NCI-H82 treated with DMSO at 0.1 percent for 48 hours (cell line): Measurements from ENCODE around the gene KIF4A.
"Not testable (repeated sequence)": the region's sequence is repeated elsewhere in the genome, so short reads cannot be mapped to it uniquely, and the experiment has no call there.

Experiments used
- DNase-seq: peaks from one replicate; lab custom pipeline; 2025; ENCODE audit not compliant: unreplicated experiment; lab: John Stamatoyannopoulos, UW

KIF4A gene

GRCh38 chrX:70289793-70290770 is at the start of gene KIF4A, which contains the start of gene PDZD11:
Gene KIF4A, plus strand, starts transcription at chrX:70290104. Its CDS starts 355 bp downstream, at chrX:70290459.
Gene PDZD11, minus strand, starts transcription at chrX:70289927. Its CDS starts 586 bp downstream, at chrX:70289341.
- peak; percentile 66 for DNase-seq

GRCh38 chrX:70240751-70241150 is 49.2 kb upstream of the KIF4A start:
- no peak for DNase-seq

- DNase-seq: no peak
Observed at GRCh38 chrX:70241501-70241900, 48.4 kb upstream of the KIF4A start.

- DNase-seq: not testable (repeated sequence)
Observed at GRCh38 chrX:70243601-70244000, 46.3 kb upstream of the KIF4A start.

- no peak for DNase-seq
Observed at GRCh38 chrX:70244881-70245280, 45.0 kb upstream of the KIF4A start.

- no peak for DNase-seq
Observed at GRCh38 chrX:70247252-70247651, 42.7 kb upstream of the KIF4A start.

- no peak for DNase-seq
Observed at GRCh38 chrX:70252491-70252890, 37.4 kb upstream of the KIF4A start.

GRCh38 chrX:70253377-70254062 is 36.4 kb upstream of the KIF4A start:
- DNase-seq: no peak

- DNase-seq: no peak
Observed at GRCh38 chrX:70254063-70254400, 35.9 kb upstream of the KIF4A start.

GRCh38 chrX:70254909-70255308 is 35.0 kb upstream of the KIF4A start:
- no peak for DNase-seq

- no peak for DNase-seq
Observed at GRCh38 chrX:70255452-70255851, 34.5 kb upstream of the KIF4A start.

- DNase-seq: no peak
Observed at GRCh38 chrX:70257423-70258288, 32.2 kb upstream of the KIF4A start.

- DNase-seq: no peak
Observed at GRCh38 chrX:70260104-70260503, 29.8 kb upstream of the KIF4A start, which contains the start of gene P2RY4. Gene P2RY4, minus strand, starts transcription at chrX:70260204. Its CDS starts 580 bp downstream, at chrX:70259624.

- DNase-seq: peak; percentile 31
Observed at GRCh38 chrX:70262952-70263567, 26.8 kb upstream of the KIF4A start.

- DNase-seq: no peak
Observed at GRCh38 chrX:70264784-70265183, 25.1 kb upstream of the KIF4A start.

- DNase-seq: peak; percentile 92
Observed at GRCh38 chrX:70268034-70268433, 21.9 kb upstream of the KIF4A start, which contains the start of gene ARR3. Gene ARR3, plus strand, starts transcription at chrX:70268334. Its CDS starts 1,052 bp downstream, at chrX:70269386.

- not testable (repeated sequence) for DNase-seq
Observed at GRCh38 chrX:70274029-70274428, 15.9 kb upstream of the KIF4A start.

- DNase-seq: no peak
Observed at GRCh38 chrX:70279081-70279480, 10.8 kb upstream of the KIF4A start.

GRCh38 chrX:70280573-70280972 is 9.3 kb upstream of the KIF4A start:
- no peak for DNase-seq

- no peak for DNase-seq
Observed at GRCh38 chrX:70281951-70282350, 8.0 kb upstream of the KIF4A start, which contains the start of gene RAB41. Gene RAB41, plus strand, starts transcription at chrX:70282172. Its CDS starts 46 bp downstream, at chrX:70282218.
